Right atrium auricular region (tissue), 2 donors: Measurements from ENCODE around the gene CAMK2G. TPM values are rescaled to one million over a fixed set of nuclear protein-coding genes. Genes with fewer than 3 reads are reported as not detected.

Experiments used
- DNase-seq: peaks from one replicate; pipeline ENCODE4 v3.0.0-alpha.2; 2019; ENCODE audit warnings: low spot score
- H3K27ac ChIP-seq, 2 donors: fragments of 200-600 bp; sonication (generic); 1 replicate in 1 of 2; 2 replicates in 1 of 2; pipeline ENCODE4 v1.5.1; 2016 to 2019
- H3K27me3 ChIP-seq, 2 donors: fragments of 200-600 bp; sonication (generic); one replicate each; pipeline versions ENCODE4 v1.5.1 to v1.6.0; 2017 to 2019
- H3K36me3 ChIP-seq: fragments of 200-600 bp; sonication (generic); one replicate; pipeline ENCODE4 v1.5.1; 2016
- H3K4me1 ChIP-seq, 2 donors: fragments of 200-600 bp; sonication (generic); one replicate each; pipeline versions ENCODE4 v1.5.1 to v1.6.0; 2017 to 2019
- H3K4me3 ChIP-seq, 2 donors: fragments of 200-600 bp; sonication (generic); 1 replicate in 1 of 2; 2 replicates in 1 of 2; pipeline ENCODE4 v1.5.1; 2017 to 2019; ENCODE audit warnings: mild to moderate bottlenecking in 1 of 2, moderate library complexity in 1 of 2
- H3K9me3 ChIP-seq, 2 donors: fragments of 200-600 bp; sonication (generic); one replicate each; pipeline ENCODE4 v1.5.1; 2019
- CTCF ChIP-seq, 2 donors: fragments of 200-600 bp; sonication (generic); IDR thresholded peaks; one replicate each; pipeline ENCODE4 v1.5.1; 2019; ENCODE audit warnings: antibody characterized with exemption in 2 of 2
- total RNA-seq, 2 donors: library from RNA; depleted of rRNA; stranded (reverse); fragments of >200 nt; gene quantifications; one replicate each; pipeline ENCODE4 v1.1.0, GENCODE V29; 2016

Gene CAMK2G
- total RNA-seq, 2 donors from 2014 or later, result 12.1 to 17.4 TPM

- Histone ChIP-seq H3K9me3 (no peaks in the 10 kb centered on the region), H3K4me3 (no peak overlapping the region), H3K36me3 (no peaks in the 10 kb centered on the region), H3K27me3 (no peaks in the 10 kb centered on the region), H3K27ac (no peak overlapping the region), H3K4me1 (peaks cover 0 to 27% of the 10 kb centered on the region in 2 donors)
- no peak for TF ChIP-seq CTCF (IDR thresholded peaks at IDR 0.05)
- DNase-seq, result no peak
Observed at GRCh38 chr10:73917566-73918305, 43.4 kb upstream of the CAMK2G start.

- Histone ChIP-seq H3K9me3 (no peaks in the 10 kb centered on the region), H3K27ac (no peak overlapping the region), H3K4me1 (peaks cover 0 to 35% of the 10 kb centered on the region in 2 donors), H3K4me3 (no peak overlapping the region), H3K36me3 (no peaks in the 10 kb centered on the region), H3K27me3 (no peaks in the 10 kb centered on the region)
- DNase-seq, result no peak
- no peak for TF ChIP-seq CTCF (IDR thresholded peaks at IDR 0.05)
Observed at GRCh38 chr10:73916761-73917470, 42.6 kb upstream of the CAMK2G start.

DNA sequence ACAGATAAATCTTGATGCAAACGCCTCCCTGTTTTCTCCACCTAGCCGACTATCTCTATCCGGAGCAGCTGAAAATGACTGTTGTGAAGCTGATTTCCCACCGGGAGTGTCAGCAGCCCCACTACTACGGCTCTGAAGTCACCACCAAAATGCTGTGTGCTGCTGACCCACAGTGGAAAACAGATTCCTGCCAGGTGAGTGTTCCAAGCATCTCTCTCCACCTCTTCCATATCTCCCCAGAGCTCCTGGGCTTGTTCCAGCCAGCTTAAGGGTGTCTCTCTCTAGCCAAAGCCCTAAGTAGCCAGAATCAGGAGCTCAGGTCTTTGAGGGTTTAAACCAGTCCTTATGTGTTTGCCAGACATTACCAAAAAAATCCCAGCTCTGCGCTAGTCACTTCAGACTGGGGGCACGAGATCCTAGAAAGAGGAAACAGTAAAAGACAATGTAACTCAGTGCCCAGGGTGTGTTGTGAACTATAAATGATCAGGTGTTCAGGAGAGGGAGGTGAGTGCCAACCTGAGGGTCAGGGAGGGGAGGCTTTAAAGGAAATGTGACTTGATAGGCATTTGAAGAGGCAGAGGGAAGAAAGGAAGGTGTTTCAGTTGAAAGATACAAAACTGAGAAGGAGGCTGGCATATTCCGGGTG is 41.0 kb upstream of the CAMK2G start:
- H3K27ac ChIP-seq, result no peak overlapping the region
- DNase-seq, result no peak
- H3K4me1 ChIP-seq, result peaks cover 0 to 46% of the 10 kb centered on the region in 2 donors
- no peak for TF ChIP-seq CTCF (IDR thresholded peaks at IDR 0.05)
- H3K9me3 ChIP-seq, result no peaks in the 10 kb centered on the region
- H3K36me3 ChIP-seq, result no peaks in the 10 kb centered on the region
- H3K27me3 ChIP-seq, result no peaks in the 10 kb centered on the region
- H3K4me3 ChIP-seq, result no peak overlapping the region

GRCh38 chr10:73914036-73914435 is 39.7 kb upstream of the CAMK2G start:
- no peaks in the 10 kb centered on the region for H3K27me3 ChIP-seq
- H3K36me3 ChIP-seq, result no peaks in the 10 kb centered on the region
- H3K4me3 ChIP-seq, result no peak overlapping the region
- TF ChIP-seq CTCF (IDR thresholded peaks at IDR 0.05), result no peak
- peaks cover 0 to 51% of the 10 kb centered on the region in 2 donors for H3K4me1 ChIP-seq
- no peak overlapping the region for H3K27ac ChIP-seq
- no peaks in the 10 kb centered on the region for H3K9me3 ChIP-seq
- DNase-seq, result no peak

DNA sequence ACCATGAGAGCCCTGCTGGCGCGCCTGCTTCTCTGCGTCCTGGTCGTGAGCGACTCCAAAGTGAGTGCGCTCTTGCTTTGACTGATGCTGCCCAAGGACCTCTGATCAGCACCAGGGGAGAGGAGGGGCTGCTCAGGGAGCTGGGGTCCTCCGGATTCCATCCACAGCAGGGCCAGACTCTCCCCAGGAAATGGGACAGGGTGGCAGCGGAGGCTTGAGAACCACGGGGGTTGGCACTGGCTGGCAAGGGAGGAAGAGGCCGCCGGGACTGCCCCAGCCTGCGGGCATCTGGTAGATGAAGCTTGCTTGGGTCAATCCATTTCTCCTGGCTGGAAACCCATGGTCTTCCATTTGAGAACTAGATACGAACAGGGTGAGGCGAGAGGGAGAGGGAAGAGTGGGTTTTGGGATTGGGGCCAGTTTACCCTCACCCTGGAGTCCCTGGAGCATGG is 37.2 kb upstream of the CAMK2G start:
- no peaks in the 10 kb centered on the region for H3K36me3 ChIP-seq
- DNase-seq, result no peak
- peak overlapping the region; percentile 47 to 72 for H3K4me3 ChIP-seq
- H3K9me3 ChIP-seq, result no peaks in the 10 kb centered on the region
- no peak for TF ChIP-seq CTCF (IDR thresholded peaks at IDR 0.05)
- H3K4me1 ChIP-seq, result peaks cover 0 to 68% of the 10 kb centered on the region in 2 donors
- H3K27me3 ChIP-seq, result no peaks in the 10 kb centered on the region
- peak overlapping the region; percentile 75 to 82 for H3K27ac ChIP-seq
